Measurements from ENCODE around the gene KLF3. TPM values are rescaled to one million over a fixed set of nuclear protein-coding genes. Genes with fewer than 3 reads are reported as not detected.

Gene KLF3
- total and polyA plus RNA-seq, 2 of the 8 experiments (the other 6 are each of a cell fraction or from before 2014, with no cell fraction given) = 8.0 to 14.9 TPM

- 49% methylated on average over 26 of the region's 26 CpGs; no CpG with 5 or more reads in 1 of the 2 experiments for WGBS, 2 experiments (ENCODE audit: extremely low coverage in 1 of 2, insufficient coverage in 1 of 2, insufficient read length in 1 of 2, insufficient replicate concordance in 2 of 2, low coverage in 1 of 2, low lambda C conversion rate in 2 of 2, missing lambda C conversion rate in 1 of 2)
- Histone ChIP-seq H2BK12ac (ENCODE audit: low read depth, low read length) (no peak overlapping the region), H4K91ac (replicated peaks; ENCODE audit: insufficient read length, low read length) (peak overlapping the region; percentile 11), H3K4me1 (replicated peaks in 1 of 4; ENCODE audit: control insufficient read depth in 3 of 4, insufficient read depth in 4 of 4, low read length in 3 of 4) (peaks cover 2 to 12% (median 6%) of the 10 kb centered on the region in 4 experiments; a peak in 5 of 7 replicates), H2AK5ac (ENCODE audit: low read depth, low read length) (no peak overlapping the region), H3K4me2 (ENCODE audit: insufficient read depth in 1 of 2, low read depth in 2 of 2, low read length in 2 of 2) (peak overlapping the region; percentile 79 to 97), H3K9me3 (ENCODE audit: insufficient read depth in 2 of 2, low read depth in 1 of 2, low read length in 1 of 2) (no peaks in the 10 kb centered on the region), H3K36me3 (ENCODE audit: control insufficient read depth in 2 of 4, insufficient read depth in 4 of 4, low read length in 3 of 4) (no peaks in the 10 kb centered on the region), H3K18ac (ENCODE audit: extremely low read depth, low read length) (no peak overlapping the region), H3K9ac (replicated peaks in 1 of 4; ENCODE audit: extremely low read depth in 1 of 4, low read depth in 3 of 4, low read length in 3 of 4) (peak overlapping the region in 3 of 4 experiments; percentile 0 to 72 (median 52); a peak in 5 of 7 replicates), H3K27me3 (replicated peaks in 1 of 4; ENCODE audit: control insufficient read depth in 3 of 4, extremely low read depth in 1 of 4, insufficient read depth in 3 of 4, low read length in 3 of 4) (peaks cover 0 to 15% (median 13%) of the 10 kb centered on the region in 4 experiments; a peak in 6 of 7 replicates), H2BK120ac (replicated peaks; ENCODE audit: low read depth, low read length) (no peak overlapping the region), H3K56ac (replicated peaks; ENCODE audit: insufficient read length, low read depth, low read length) (no peak overlapping the region), H3K4ac (replicated peaks; ENCODE audit: insufficient read length, low read depth, low read length) (no peak overlapping the region), H2BK5ac (ENCODE audit: low read depth, low read length) (no peak overlapping the region), H3K79me2 (ENCODE audit: control insufficient read depth in 1 of 2, insufficient read depth in 2 of 2, low read length in 2 of 2) (peaks cover 0 to 20% of the 10 kb centered on the region in 2 experiments; a peak in 2 of 4 replicates), H4K20me1 (replicated peaks in 1 of 2; ENCODE audit: control insufficient read depth in 1 of 2, insufficient read depth in 2 of 2, low read length in 2 of 2) (peaks cover 0 to 1% of the 10 kb centered on the region in 2 experiments), H3K23ac (ENCODE audit: insufficient read length) (no peak overlapping the region), H4K8ac (ENCODE audit: extremely low read depth, insufficient read depth, low read length) (no peak overlapping the region), H4K5ac (ENCODE audit: insufficient read length, low read depth, low read length) (no peak overlapping the region), H2BK15ac (ENCODE audit: low read length) (no peak overlapping the region), H3K14ac (ENCODE audit: insufficient read length) (no peak overlapping the region), H3K27ac (ENCODE audit: low read depth, low read length) (no peak overlapping the region), H2BK20ac (ENCODE audit: low read length) (no peak overlapping the region), H3K4me3 (ENCODE audit: extremely low read depth in 1 of 4, insufficient read depth in 2 of 4, low read depth in 3 of 4, low read length in 4 of 4) (peak overlapping the region; percentile 54 to 85 (median 66)), H3K79me1 (ENCODE audit: low read depth, low read length) (0 out of 2 replicates have a peak, but pooled peaks cover 2% of the 10 kb centered on the region), H3K23me2 (ENCODE audit: low read depth, low read length) (peaks cover 2% of the 10 kb centered on the region; the same call in 1 of the 2 replicates), H2AFZ (ENCODE audit: low read length) (0 out of 2 replicates have a peak overlapping the region, but pooled peaks have one; percentile 50)
- DNase-seq (ENCODE audit: low read depth in 1 of 2, low spot score in 2 of 2) (no peak), FAIRE-seq (no peak)
- CTCF ChIA-PET (ENCODE audit: partially characterized antibody) = interaction anchor here (0.8 to 2.0 kb wide), 6 partner anchors 8 to 347 kb away, joined by 3 to 7 read pairs (median 3); no protein-coding TSS in a partner anchor
- no peak for TF ChIP-seq POLR2AphosphoS5 (IDR thresholded peaks at IDR 0.05; ENCODE audit: low read depth, low read length)
- 0 out of 2 replicates have a peak, but pooled peaks have one; percentile 18 for TF ChIP-seq MAX (IDR thresholded peaks at IDR 0.05)
- 0 out of 2 replicates have a peak, but pooled peaks have one; percentile 44 for TF ChIP-seq E2F6 (IDR thresholded peaks at IDR 0.05)
- POLR2A ChIA-PET (ENCODE audit: partially characterized antibody) = interaction anchor here (0.7 to 1.4 kb wide), 3 partner anchors 10 to 1009 kb away, joined by 3 to 7 read pairs (median 3); no protein-coding TSS in a partner anchor
These were observed 1.4 kb upstream of the KLF3 start for GRCh38 chr4:38662522-38663089.
